SIG-M5 treated with dmso at 0.1 percent for 504 hours (cell line): ENCODE data around the gene SF3B6.
"Not testable (repeated sequence)": the region's sequence is repeated elsewhere in the genome, so short reads cannot be mapped to it uniquely, and the experiment has no call there.

Experiments used
- DNase-seq: peaks from one replicate; lab custom pipeline; 2025; ENCODE audit not compliant: unreplicated experiment; lab: John Stamatoyannopoulos, UW

Gene SF3B6

DNA sequence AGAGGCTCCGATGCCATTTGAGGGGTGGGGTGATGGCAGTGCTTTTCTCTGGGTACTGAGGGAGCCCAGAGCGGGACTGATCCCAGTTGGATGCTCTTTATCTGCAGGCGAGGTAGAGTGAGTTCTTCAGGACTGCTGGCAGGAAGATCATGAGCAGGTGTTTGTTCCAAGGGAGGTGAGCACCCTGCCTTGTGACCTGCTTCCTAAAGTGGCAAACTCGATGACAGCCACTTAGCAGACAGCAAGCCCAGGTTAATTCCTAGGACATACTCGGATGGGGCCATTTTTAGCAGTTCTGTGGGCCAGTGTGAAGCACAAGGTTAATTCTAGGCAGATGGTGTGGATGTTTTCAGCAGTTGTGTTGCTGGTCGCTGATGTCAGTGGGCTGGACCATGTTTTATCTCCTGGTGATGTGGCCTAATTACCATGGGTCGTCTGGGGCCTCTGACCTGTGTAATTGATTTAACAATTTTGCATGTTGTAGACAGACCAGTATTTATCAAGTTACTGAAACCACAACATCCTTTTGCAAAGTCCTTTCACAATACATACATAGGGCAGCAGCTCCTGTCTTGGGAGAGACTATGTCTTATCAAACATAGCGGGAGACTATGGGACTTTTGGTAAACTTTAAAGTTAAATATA is 21.6 kb downstream of the SF3B6 start:
- DNase-seq, result no peak

GRCh38 chr2:24052951-24053350 is 23.2 kb downstream of the SF3B6 start:
- no peak for DNase-seq

DNA sequence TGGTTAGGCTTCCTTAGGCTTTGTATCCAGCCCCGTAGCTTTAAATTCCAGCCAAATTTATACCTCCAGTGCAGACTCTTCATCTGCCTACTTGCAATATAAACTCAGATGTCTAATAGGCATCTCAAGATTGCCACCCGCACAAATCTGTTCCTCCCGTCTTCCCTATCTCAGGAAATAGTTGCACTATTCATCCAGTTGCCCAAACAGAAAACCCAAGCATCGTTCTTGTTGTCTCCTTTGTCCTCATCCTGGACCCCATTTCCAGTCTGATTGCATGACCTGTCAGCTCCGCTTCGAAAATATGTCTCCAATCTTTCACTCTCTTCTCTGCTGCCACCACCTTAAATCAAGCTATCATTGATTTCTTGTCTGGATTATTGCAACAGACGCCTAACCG is 24.3 kb downstream of the SF3B6 start:
- DNase-seq, result no peak

DNA sequence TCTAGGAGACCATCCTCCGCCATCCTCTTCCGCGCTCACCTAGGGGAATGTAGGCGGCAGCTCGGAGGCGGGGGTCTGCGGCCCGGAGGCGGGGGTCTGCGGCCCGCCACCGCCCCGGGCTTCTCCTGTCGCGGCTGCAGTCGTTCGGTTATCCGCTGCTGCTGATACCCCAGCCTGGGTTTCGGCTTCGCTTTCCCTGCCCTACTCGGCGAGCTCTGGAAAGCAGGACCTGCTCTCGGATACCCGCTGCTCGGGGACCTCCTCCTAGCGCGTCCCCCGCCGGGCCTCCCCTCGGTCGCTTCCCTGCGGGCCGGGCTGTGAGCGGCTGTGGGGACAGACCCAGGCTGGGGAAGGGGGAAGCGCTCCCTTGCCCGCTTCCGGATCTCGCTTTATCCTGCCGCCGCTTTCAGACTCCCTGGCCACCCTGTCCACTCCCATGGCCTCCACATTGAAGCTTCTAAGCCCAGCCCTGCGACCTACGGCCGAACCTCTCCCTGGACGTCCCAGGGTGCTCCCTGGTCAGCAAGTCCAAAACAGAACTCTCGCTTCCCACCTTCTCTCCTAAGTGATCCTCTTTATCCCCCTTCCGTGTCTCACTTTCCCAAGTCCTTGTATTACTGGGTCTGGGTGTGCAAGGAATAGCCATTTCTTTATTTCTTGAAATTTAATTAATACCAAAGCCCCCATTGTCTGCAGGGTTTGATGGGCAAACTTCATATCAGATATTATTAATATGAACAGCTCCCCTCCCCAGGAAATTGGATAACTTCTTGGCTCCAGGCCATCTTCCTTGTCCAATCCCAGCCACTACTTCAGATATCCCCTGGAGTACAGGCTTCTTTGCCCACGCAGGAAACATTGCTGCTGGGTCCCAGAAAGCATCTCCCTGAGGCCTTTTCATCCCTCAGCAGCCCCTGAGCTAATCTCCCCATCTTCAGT is 25.8 kb downstream of the SF3B6 start:
- DNase-seq, result no peak

- DNase-seq, result peak; percentile 41
Observed at GRCh38 chr2:24049485-24050021, 26.6 kb downstream of the SF3B6 start, which contains the start of gene FKBP1B. FKBP1B (plus strand) TSS chr2:24049741; CDS start chr2:24049850, 109 bp downstream.

DNA sequence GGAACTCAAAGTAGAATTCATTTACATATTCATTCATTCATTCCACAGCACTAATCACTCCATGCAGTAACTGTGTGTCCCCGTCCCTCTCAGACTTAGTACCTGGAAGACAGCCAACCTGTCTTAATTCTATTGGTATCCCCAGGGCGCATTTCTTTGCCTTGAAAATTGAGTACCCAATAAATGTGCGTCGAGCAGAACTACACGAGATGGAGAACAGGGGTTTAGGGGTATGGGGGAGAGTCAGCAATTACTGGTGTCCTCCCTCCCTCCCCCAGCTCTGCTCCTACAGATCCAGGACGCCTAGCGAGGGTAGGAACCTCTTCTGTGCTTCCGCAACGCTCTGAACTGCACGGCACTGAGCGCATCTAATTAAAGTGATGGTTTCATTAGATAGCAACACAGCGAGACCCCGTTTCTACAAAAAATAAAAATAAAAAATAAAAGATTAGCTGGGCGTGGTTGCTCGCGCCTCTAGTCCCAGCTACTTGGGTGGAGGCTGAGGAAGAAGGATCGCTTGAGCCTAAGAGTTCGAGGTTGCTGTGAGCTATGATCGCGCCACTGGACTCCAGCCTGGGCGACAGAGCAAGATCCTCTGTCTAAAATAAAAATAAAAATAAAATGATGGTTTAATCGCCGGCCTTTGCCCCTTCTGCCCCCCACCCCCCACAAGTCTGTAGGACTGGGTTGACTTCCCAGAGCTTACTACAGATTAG is 27.2 kb downstream of the SF3B6 start:
- no peak for DNase-seq

- no peak for DNase-seq
Observed at GRCh38 chr2:24047703-24048033, 28.5 kb downstream of the SF3B6 start.

DNA sequence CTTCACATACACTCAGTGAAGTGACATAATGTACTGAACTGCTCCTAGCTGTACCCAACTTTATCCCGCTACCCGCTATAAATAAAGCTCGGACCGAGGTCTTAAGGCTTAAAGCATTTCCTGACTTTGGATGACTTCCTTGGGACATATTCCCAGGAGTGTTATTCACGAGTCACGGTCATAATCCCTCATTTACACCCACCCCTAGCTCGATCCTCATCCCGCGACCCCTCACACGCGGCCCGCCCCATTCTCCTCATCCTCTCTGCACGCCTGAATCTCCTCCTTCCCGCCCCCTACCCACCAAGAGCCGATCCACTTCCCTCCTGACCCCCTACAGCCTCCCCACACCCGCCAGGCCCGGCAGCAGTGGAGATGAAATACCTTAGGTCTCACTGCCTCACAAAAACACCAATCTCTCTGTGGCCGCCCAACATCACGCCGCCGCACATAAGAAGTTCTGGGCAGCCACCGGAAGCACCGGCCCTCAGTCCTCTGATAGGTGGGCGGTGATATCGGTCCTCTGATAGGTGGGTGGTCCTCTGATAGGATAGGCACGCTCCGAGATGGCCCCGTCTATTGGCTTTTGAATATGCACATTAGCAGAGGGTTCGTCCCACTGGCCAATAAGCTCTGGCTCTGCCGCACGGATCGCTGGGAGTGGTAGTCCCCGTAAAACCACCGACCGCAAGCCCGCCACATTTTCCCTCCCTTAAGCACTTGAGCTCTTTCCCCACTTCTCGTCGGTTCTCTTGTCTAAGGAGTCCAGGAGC is 29.0 kb downstream of the SF3B6 start, which contains the start of gene WDCP:
TSS of gene WDCP (minus strand) at position 462 of the 773 bp plus-strand sequence. CDS start 7,897 bp downstream, outside the sequence.
- peak; percentile 100 for DNase-seq

GRCh38 chr2:24046599-24046929 is 29.6 kb downstream of the SF3B6 start:
- no peak for DNase-seq

DNA sequence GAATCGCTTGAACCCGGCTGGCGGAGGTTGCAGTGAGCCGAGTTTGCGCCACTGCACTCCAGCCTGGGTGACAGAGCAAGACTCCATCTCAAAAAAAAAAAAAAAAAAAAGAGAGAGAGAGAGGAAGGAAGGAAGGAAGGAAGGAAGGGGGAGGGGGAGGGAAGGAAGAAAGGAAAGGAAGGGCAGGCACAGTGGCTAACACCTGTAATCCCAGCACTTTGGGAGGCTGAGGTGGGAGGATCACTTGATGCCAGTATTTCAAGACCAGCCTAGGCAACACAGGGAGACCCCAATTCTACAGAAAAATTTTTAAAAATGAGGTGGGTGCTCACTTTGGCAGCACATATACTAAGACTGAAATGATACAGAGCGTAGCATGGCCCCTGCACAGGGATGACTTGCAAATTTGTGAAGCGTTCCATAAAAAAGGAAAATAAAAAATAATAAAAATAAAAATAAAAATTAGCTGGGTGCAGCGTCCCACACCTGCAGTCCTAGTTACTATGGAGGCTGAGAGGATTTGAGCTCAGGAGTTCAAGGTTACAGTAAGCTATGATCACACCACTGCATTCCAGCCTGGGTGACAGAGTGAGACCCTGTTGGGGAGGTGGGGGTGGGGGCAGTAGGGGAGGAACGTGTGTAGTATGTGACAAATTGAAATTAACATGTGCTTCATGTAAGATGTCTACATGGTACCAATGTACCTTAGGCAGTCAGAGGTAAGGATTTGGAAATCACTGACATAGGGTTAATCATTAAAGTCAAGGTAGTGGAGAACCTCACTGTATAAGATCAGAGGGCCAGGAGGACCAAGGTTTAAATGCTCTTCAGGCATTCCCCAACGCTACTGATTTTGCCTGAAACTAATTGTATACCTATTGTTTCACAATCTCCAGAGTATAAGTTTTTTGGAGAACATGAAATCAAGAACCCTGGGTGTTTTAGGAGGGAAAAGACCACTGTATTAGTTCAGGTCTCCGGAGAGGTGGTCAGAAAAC is 30.3 kb downstream of the SF3B6 start:
- no peak for DNase-seq

- not testable (repeated sequence) for DNase-seq
Observed at GRCh38 chr2:24043133-24043532, 33.0 kb downstream of the SF3B6 start.

GRCh38 chr2:24040511-24040910 is 35.6 kb downstream of the SF3B6 start:
- DNase-seq, result no peak

- DNase-seq, result no peak
Observed at GRCh38 chr2:24038786-24039499, 37.2 kb downstream of the SF3B6 start.

- DNase-seq, result no peak
Observed at GRCh38 chr2:24026233-24026632, 49.9 kb downstream of the SF3B6 start.

- DNase-seq, result no peak
Observed at GRCh38 chr2:24024996-24025663, 51.0 kb downstream of the SF3B6 start.

- DNase-seq, result no peak
Observed at GRCh38 chr2:24024018-24024417, 52.1 kb downstream of the SF3B6 start.

DNA sequence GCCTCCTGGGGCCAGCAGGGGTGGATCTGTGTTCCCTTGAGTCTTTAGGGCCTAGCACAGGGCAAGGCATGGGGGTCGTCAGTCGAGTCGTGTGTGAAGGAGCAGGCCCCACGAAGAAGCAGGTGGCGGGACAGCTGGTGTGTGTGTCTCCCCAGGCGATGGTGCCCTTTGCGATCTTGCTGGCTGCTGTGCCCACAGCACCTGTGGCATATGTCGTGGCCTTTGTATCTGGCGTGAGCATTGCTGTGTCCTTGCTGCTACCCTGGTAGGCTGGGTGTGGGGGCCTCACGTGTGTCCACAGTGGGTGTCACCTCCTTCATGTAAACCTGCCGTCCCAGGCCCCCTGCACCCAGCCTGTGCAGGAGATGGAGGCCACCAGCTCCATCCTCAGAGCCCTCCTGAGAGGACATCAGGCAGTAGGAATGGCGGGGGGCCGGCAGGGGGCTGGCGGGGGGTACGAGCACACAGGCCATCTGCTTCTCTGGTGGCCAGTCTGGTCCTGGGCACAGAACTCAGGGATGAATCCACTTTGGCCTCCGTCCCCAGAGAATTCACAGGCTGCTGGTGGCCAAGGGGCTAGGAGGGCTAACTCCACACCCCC is 53.1 kb downstream of the SF3B6 start:
- DNase-seq, result no peak
